Stomach (tissue), 4 donors: ENCODE results near the gene VDAC1.

Experiments
- POLR2A ChIP-seq, 4 donors: fragments of 450-650 bp; IDR thresholded peaks; one replicate each; pipeline ENCODE4 v1.6.1; 2016; ENCODE audit warnings: antibody characterized with exemption in 4 of 4, control low read depth in 2 of 4, mild to moderate bottlenecking in 1 of 4, moderate library complexity in 1 of 4
- POLR2AphosphoS5 ChIP-seq, 3 donors: sonication (generic); formaldehyde crosslinking; IDR thresholded peaks; one replicate each; pipeline ENCODE4 v1.6.1; 2016; ENCODE audit warnings: antibody characterized with exemption in 3 of 3
- TF ChIP-seq, protein P1 (sequence below), 7 experiments: fragments of 450-650 bp in 4 of 7; fragments of 200-600 bp in 3 of 7; sonication (generic) in 3 of 7; IDR thresholded peaks; one replicate each; pipeline ENCODE4 v1.5.1; 2016 to 2019; ENCODE audit warnings: antibody characterized with exemption in 7 of 7, control low read depth in 2 of 7, mild to moderate bottlenecking in 1 of 7

DNA sequence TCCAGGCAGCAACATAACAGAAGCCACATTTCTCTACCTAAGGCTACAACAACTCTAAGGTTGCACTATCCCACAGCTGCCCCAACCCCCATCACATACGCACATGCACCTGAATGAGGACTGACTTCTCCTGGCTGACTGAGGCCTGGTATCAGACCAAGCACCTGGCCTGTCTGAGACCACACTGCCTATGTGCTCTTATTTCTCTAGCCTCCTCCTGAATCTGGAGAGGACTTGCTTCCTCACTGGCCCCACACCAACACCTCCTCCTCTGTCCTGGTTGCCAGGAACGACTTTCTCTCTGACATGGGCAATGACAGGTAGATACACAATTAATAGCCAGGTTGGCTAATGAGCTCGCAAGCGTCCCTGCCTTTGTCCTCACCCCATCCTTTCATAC lies 14.9 kb upstream of the VDAC1 start:
- TF ChIP-seq POLR2AphosphoS5 (IDR thresholded peaks at IDR 0.05) = no peak
- TF ChIP-seq, protein P1, sequence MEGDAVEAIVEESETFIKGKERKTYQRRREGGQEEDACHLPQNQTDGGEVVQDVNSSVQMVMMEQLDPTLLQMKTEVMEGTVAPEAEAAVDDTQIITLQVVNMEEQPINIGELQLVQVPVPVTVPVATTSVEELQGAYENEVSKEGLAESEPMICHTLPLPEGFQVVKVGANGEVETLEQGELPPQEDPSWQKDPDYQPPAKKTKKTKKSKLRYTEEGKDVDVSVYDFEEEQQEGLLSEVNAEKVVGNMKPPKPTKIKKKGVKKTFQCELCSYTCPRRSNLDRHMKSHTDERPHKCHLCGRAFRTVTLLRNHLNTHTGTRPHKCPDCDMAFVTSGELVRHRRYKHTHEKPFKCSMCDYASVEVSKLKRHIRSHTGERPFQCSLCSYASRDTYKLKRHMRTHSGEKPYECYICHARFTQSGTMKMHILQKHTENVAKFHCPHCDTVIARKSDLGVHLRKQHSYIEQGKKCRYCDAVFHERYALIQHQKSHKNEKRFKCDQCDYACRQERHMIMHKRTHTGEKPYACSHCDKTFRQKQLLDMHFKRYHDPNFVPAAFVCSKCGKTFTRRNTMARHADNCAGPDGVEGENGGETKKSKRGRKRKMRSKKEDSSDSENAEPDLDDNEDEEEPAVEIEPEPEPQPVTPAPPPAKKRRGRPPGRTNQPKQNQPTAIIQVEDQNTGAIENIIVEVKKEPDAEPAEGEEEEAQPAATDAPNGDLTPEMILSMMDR (IDR thresholded peaks at IDR 0.05) = no peak
- no peak for TF ChIP-seq POLR2A (IDR thresholded peaks at IDR 0.05)
